Activated CD8-positive, alpha-beta memory T cell treated with anti-CD3 and anti-CD28 coated beads, Interleukin-2, amount 50 U/mL, for 4 hours (primary cell): ENCODE data around the gene ALDH4A1.

Experiments used
- DNase-seq: peaks from one replicate; pipeline ENCODE4 v3.0.0-alpha.2; 2020

Gene ALDH4A1

DNA sequence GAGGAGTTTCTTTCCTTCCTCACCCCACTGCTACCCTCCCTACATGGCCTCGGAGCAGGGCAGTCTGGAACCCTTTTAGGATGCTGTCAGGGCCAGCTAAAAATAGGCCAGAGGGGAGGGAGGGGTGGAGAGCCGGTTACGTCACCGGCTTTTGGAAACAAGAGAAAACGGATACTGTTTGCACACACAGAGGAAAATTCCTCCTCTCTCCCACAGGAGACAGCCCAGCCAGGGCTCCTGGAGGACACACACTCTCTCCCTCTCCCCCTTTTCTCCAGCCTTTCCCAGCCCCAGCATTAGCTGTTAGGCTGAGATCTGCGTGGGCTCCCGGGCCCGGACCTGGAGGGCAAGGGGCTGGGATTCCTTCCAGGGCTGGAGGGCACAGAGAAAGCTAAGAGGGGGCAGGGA is 20.0 kb upstream of the ALDH4A1 start:
- no peak for DNase-seq

DNA sequence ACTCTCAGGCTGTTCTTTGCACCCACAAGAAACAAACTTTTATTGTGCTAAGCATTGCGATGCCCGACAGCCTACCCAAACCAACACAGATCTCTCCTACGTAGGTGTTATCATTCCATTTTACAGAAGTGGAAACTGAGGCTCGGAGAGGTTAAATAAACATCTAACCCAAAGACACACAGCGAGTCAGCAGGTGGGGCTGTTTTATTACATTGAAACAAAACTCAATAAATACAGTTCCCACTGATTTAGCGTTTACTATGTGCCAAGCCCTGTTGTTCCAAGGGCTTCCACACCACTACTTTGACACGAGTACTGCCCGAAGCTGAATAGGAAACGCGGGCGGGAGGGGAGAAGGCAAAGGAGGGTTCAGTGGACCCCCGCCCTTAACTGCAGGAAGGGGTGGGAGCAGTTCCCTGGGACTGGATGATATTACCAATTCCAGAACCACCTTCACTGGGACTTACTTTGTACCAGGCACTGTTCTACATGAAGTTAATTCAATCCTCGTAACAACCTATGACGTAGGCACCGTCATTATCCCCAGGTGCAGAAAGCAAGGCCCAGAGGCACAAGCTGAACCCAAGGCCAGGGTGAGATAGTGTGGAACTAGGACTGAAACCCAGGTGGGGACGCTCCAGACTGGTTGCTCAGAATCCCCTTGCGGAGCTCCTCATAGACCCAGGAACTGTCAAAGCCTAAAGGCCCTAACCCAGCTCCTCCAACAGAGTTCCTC is 19.3 kb upstream of the ALDH4A1 start:
- no peak for DNase-seq

DNA sequence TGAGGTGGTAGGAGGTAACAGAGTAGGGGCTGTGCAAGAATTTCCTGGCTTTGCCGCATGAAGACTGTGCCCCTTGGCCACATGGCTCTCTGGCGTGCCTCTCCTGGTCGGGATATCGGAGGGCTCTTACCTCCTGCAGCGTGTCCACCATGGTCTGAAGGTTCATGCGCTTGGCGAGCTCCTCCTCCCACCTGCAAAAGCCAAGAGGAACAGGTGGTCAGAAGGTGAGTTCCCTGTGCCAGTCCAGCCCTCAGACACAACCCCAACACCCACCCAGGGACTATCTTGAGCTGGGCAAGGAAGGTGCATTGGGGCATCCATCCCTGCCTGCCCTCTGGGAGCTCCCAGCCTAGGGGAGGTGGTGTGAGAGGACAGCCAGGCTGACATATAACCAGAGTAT is 18.6 kb upstream of the ALDH4A1 start:
- no peak for DNase-seq

DNA sequence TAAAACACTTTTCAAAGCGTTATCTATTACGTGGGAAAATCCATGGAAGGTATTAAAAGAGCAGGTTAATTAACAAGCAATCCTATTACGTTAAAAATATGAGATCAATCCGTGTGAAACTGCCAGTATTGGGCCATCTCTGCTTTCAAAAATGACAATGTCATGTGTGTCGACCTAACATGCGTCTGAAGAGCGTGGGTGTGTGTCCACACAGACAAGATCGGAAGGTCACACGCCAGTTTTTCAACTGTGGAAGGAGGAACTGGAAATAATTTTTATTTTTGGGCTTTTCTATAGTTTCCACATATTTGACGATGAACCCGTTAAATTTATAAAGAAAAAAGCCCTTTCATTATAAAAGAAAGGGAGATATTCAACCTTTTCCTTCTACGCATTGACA is 17.6 kb upstream of the ALDH4A1 start:
- no peak for DNase-seq

DNA sequence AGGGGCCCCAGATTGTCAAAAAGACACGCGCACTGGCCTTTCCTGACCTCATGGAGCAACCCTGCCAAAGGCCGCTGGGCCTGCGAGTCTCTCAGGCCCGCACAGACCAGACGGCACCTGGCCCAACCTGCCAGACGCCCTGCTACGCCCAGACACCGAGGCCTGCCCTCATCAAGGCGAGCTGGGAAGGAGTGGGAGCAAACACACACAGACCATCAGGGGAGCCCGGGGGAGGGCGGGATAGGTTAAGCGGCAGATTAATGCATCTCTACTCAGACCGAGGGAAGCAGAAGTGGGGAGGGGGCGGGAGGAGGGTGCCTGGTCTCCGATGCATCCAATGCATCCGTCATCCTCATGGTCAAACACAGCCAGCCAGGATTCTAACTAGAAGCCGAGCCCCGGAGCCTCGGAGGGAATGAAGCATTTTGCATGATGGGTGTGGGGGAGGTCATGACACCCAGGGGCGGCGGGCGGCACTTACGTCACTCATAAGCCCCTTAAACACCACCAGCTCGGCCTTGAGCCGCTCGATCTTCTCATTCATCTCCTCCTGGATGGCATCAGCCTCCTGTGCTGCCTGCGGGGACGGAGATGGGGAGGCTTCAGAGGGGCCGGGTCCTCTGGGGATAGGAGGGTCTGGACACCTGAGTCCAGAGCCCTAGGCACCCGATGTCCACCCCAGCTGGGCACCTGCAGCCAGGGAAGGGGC is 17.0 kb upstream of the ALDH4A1 start:
- DNase-seq = no peak

DNA sequence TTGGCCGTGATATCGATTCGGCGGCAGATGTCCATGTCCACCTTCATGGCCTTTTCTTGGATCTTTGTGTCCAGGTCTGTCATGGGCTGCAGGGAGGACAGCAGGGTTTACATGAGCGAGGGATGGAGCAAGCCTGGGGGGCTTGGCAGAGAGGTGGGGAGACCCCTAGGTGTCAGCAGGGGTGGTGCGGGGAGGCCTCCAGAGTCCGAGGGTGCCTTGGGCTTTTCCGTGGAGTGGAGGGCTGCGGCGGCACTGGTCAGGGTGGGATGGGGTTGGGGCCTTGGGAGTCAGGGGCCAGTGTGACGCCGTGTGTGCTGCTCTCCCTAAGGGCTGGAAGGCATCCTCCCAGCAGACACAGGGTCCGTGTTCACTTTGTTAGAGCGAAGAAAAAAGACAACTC is 16.1 kb upstream of the ALDH4A1 start:
- DNase-seq = no peak

DNA sequence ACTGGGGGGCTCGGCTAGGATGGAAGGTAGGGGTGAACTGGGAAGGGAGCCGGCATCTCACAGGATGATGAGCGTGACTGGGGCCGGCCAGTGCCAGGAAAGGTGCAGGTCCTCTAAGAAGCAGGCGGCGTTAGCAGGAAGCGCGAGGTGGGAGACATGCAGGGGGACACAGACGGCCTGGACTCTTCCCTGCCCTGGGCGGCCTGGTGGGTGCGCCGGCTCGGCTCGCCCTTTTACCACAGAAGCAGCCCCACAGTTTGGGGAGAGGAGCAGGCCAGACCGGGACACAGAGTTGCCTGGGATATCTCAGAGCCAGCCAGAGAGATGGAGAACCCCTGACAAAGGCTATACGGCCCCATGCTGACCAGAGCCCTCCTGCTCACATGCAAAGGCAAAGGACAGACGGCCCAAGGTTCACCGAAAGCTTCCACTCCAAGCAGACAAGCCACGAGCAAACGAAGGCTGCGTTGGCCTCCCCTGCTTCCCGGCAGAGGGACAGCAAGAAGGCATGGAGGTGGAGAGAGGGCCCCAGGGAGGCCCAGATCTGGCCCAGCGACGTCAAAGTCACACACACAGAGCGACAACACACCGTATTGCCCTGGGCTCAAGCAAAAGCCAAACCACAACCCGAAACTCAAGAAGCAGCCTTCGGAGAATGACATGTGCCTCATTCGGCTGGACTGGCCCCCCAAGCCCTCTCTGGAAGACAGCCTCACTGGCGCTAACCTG is 14.9 kb upstream of the ALDH4A1 start:
- no peak for DNase-seq

DNA sequence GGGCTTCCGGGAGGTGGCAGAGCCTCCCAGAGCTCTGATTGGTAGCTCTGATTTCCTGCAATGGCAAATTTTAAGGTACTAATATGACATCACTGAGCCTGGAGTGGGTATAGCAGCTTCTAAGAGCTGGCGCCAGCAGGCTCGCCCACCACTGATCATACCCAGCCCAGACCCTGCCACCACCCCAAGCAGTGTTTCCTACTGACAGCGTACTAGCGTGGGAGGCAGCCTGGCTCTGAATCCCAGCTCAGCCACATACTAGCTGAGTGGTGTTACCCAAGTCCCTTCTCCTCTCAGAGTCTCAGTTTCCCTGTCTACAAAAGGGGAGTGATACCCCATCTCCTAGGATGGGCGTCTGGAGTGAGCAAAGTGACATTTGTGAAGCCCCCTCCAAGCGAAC is 13.0 kb upstream of the ALDH4A1 start:
- DNase-seq = no peak

DNA sequence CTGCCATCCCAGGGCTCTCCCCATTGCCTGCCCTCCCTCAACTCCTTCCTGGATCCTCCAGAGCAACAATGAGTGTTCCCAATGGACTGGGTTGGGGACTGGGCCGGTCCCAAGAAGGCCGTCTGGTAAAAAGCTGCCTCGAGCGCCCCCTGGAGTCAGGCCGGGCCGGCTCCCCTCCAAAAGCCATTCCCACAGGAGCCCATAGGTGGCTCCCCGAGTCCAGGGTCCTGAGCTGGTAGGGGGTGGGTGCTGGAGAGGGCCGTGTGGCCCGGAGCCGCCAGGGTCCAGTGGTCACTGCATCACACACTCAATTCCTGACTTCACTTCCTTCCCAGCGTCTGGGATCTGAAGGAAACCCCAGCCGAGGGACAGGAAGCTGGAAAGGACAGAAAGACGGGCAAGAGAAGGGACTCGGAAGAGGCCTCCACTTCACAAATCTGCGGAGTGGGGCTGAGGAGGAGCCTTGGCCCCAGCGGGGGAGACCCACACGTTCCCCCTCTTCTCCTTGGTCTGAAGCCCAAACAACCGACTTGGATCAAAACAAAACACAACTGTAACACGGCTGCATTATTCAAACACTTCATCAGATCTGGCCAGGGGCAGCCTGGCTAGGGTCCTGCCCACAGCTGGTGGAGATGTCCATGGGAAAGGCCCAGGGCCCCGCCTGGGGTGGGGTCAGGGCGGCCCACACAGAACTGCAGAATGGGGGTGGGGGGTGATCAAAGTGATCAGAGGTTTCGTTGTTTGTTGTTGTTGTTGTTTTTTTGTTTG is 10.9 kb upstream of the ALDH4A1 start:
- peak; percentile 78 for DNase-seq

DNA sequence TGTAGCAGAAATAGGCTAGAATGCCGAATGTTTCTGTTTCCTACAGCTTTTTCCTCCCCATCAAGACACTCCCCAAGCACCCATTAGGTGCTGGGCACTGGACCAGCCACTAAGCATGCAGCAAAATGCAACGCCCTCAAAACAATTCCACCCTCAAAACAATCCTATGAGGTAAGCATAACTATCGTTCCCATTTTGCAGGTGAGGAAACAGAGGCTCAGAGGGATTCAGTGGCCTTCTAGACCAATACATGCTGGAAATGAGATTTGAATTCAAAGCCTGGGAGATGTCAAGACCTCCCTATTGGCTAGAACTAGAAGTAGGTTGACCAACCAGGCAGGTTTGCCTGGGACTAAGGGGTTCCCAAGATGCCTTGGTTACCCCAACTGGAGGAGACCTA is 10.2 kb upstream of the ALDH4A1 start:
- DNase-seq = no peak

DNA sequence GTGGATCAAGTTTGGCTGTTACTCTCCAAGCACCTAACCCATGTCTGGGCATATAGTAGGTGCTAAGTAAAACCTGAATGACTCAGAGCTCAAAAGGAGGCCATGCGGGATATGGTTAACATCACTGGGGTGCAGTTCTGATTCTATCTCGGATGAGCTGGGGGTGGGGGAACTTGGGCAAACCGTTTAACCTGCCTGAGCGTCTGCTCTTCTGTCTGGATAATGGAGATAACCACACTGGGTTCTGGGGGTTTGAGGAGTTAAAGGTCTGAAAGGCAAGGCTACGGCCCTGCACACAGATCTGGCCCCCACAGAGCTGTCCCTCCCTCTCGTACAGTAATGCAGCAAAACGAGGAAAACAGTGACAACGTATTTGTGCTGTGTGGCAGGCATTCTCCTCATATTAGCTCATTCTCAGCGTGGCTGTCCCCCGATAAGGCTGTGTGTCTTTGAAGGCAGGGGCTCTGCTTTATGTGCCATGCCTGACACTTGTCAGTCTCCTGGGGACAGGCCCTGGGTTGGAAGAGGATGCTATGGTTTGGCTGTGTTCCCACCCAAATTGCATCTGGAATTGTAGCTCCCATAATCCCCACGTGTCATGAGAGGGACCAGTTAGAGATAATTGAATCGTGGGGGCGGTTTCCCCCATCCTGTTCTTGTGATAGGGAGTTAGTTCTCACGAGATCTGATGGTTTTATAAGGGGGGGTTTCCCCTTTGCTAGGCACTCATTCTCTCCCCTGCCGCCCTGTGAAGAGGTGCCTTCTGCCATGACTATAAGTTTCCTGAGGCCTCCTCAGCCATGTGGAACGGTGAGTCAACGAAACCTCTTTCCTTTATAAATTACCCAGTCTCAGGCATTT is 6.8 kb upstream of the ALDH4A1 start:
- no peak for DNase-seq

DNA sequence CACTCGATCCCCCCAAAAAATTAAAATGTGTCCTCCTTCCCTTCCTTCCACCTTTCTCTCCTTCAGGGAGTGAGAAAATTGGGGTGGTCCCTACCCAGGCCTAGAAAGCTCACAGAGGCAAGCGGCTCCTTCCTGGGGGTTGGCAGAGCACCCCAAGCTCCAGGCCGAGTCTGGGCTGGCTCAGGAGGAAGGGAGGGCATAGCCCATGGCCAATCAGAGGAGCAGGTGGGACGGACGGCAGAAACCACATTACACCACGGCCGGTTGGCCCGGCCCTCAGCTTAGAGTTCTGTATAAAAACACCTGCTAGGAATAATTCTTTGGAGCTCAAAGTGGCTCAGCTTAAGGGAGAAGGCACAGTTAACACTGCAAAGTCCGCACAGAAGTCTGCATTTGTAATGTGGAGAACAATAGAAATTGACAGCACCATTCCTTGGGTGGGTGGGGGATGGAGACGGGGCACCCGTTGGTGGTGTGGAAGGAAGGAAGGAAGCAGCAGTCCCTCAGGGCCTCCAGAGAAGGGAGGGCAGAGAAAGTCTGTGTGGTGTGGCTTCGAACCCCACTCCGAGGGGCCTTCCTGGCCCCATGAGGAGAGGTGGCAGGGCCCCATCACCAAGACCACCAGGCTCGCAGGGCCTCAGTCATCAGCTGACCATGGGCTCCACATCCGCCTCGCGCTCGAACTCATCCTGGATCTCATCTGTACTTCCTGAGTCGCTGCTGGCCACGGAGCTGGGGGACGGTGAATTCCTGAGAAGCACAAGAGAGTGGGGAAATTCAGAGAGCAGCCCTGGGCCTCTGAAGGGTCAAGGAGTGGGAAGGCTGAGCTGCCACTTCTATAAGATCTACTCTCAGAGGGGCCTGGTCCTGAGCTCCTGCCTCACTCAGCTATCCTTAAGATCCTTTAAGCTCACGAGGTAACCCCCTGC is 5.8 kb upstream of the ALDH4A1 start:
- DNase-seq = no peak

DNA sequence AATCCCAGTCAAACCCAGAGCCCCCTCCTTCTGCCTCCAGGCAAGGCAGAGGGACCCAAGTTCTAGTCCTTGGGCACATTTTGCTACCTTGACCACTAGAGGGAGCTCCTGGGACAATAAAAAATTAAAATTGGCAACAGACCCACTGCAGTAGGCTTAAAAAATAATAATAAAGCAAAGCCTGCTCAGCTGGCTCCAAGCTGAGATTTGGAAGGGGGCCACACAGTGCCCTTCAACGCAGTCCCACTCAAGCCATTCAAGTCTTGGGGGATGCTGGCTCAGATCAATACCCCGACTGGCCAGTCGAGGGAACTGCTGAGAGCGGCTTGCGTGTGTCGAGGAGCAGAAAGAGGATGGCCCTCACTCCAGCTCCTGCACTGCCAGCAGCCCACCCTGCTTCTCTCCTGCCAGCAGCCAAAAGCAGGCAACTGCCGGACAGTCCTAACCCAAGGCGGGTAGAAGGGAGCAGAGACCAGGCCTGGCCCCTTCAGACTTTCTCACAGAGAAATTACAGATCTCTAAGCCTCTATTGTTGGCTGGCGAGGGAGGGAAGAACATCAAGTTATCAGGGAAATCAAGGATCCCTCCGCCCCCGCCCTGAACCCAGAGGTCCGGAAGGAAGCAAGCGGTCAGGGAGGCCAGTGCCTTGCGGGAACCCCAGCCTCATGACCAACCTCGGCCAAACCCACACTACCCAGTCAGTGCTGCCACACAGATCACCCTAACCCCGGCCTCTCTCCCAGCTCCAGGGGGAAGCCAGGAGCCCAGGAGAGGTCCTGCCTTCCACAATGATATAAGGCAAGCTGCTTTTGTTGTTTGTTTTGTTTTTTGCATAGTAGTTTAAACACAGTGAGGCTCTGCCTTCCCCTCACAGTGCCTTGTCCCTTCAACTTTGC is 4.9 kb upstream of the ALDH4A1 start:
- peak; percentile 61 for DNase-seq

DNA sequence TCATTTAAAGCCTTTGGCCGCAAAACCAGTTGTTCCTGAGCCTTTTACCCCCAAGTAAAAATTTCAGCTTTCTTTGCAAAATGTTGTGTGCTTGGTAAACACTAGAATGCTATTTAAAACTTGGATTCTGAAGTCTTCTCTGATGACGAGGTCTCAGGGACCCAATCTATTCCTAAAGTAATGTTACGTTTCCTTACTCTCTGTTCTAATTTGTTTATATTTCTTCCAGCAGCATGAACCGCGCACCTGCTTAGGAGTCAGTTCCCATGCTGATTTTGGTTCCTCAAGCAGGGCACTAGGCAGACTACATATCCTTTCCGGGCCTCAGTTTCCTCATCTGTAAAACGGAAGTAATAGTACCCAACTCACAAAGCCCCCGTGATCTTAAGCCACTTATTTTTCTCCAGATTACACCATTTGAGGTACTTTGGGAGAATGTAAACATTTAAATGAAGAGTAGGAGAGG is 969 bp upstream of the ALDH4A1 start:
- DNase-seq = no peak

DNA sequence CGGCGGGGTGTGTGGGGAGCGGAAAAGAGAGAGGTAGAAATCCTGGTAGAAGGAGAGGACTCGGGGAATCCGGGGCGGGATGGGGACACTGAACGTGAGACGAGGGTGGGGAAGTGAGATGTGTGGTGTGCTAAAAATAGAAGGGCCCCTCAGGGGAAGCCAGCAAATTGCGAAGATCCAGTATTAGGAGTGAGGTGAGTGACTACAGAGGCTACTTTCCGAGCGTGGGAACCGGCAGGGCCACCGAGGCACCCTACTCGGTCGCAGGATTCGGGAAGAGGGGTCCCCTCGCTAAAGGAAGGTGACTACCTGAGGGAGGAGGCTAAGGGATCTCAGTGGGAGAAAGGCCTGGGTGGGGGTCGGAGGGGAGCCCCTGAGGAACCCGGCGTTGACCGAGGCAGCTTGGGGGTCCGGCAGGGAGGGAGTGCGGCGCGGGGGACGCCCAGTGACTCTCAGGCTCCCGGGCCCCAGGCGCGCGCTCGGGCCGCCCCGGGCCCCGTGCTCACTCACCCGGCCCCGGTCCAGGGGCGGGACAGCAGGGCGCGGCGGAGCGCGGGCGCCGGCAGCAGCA is 318 bp downstream of the ALDH4A1 start:
- no peak for DNase-seq

DNA sequence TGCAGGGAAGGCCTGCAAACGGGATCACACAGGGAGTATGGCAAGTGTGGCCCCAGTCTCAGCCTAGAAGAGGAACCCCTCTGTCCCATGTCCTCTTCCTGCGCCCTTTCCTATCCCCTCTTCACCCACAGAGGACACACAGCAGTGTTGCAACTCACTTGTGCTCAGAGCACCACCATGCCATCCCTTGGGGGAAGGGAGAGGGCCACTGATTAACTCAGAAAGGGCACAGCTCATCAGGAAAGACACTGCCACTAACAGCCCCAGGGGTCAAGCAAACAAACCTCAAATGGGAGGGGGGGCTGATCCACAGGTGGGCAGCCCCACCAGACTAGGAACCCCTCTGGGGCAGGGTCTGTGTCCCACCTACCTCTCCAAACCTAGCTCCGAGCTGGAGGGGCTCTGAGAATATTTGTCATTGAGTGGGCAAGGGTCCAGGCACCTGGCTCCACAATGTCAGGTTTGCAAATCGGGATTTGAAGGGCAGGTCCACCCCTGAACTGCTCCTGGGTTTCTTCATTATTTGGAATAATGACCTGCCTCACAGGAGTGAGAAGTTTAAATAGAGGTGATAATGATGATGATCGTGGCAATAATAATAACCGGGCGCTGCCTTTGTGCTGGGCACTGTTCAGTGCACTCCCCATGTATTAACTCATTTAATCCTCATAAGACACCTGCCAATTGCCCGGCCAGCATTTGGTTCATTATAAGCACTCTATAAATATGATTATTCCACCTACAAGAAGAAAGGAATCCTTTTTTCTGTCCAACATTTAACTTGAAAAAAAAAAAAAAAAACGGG is 1.0 kb downstream of the ALDH4A1 start:
- no peak for DNase-seq

DNA sequence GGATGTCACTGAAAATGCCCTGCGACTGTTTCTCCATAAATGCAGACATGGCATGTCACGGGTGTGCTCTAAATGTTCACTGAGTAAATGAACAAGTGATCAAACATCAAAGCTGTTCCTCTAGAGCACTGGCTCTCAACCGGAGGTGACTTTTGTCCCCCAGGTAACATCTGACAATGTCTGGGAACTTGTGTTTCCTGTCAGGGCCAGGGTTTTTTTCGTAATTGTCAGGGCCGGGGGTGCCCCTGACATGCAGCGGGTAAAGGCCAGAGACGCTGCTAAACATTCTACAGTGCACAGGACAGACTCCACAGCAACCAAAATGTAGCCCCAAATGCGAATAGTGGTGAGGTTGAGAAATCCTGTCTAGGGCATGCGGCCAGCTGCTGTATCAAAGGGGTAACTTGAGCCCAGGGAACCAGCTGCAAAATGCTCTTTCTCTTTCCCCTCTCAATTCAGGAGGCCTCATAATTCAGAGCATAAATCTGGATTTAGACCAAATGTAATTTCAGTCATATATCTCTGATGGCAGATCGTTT is 2.0 kb downstream of the ALDH4A1 start:
- no peak for DNase-seq

DNA sequence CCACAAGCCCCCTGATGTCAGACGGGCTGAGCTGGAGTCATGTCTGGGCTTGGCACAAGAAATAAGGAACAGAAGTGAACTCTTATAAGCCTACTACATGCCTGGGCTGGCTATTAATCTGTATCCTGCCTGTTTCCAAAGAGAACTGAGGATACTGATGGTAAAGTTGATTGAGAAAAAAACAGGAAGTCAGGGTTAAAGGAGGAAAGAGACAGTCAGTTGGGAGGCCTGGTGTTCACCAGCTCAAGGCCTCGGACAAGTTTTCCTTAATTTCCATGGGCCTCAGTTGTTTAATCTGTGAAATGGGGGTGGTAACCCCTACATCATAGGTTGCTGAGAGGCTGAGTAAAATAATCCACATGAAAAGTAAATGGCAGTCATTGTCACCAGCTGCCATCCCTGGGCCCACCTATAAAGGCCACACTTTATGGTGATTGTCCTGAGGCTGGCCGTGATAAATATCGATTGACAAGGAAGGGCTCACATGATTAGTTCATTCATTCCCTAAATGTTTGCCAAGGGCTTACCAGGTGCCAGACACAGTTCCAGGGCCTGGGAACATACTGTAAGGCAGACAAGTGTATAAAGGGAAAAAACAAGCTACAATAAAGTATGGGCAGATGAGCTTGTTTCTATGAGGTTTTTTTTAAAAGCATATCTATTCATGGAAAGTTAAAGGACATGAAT is 2.8 kb downstream of the ALDH4A1 start:
- no peak for DNase-seq
